Left cardiac atrium (tissue), 4 donors: ENCODE measurements around the gene PLCB1. TPM values are rescaled to one million over a fixed set of nuclear protein-coding genes. Genes with fewer than 3 reads are reported as not detected.
"Not testable (repeated sequence)": the region's sequence is repeated elsewhere in the genome, so short reads cannot be mapped to it uniquely, and the experiment has no call there.

Source experiments
- ATAC-seq, 2 donors: fragments of 200-7000 bp; cut with Tn5 transposase; one replicate each; pipeline ENCODE4 v1.9.1; 2020; ENCODE audit warnings: mild to moderate bottlenecking in 2 of 2, moderate library complexity in 2 of 2
- DNase-seq: peaks from one replicate; pipeline ENCODE4 v3.0.0-alpha.2; 2020
- intact Hi-C, 2 donors: fragments of 100-400 bp; cut with DNase I; formaldehyde crosslinking; loops; one replicate each; pipeline versions ENCODE4 v1.14.1 to v1.15.1; 2022 to 2023
- long read RNA-seq: library from polyadenylated mRNA; unstranded; transcript quantifications from one replicate; pipeline ENCODE4 v2.0.0, GENCODE V29; 2021
- total RNA-seq, 2 donors: library from RNA; stranded (reverse); fragmentation: NEBNext Ultra II Directional; extraction: Animal tissue kit (Norgen Biotek cat#: 25700); gene quantifications; one replicate each; pipeline ENCODE4 v1.2.1, GENCODE V29; 2021
- donor health status: DM: no; HTN: yes; CAD: no.
- donor health status: DM: no; HTN: yes; CAD: no; lungs with severe emphysema.
- donor health status: DM: yes; HTN: yes; CAD: no.
- donor health status: Dilated cardiomyopathy.

PLCB1 gene
- total RNA-seq: 10 to 100 TPM; 25.9 to 27.1 TPM
- long read RNA-seq, partial matches to known transcripts: 5 of 10 reads
- long read RNA-seq, other reads (novel, unspliced or antisense): 4 of 10 reads

DNA sequence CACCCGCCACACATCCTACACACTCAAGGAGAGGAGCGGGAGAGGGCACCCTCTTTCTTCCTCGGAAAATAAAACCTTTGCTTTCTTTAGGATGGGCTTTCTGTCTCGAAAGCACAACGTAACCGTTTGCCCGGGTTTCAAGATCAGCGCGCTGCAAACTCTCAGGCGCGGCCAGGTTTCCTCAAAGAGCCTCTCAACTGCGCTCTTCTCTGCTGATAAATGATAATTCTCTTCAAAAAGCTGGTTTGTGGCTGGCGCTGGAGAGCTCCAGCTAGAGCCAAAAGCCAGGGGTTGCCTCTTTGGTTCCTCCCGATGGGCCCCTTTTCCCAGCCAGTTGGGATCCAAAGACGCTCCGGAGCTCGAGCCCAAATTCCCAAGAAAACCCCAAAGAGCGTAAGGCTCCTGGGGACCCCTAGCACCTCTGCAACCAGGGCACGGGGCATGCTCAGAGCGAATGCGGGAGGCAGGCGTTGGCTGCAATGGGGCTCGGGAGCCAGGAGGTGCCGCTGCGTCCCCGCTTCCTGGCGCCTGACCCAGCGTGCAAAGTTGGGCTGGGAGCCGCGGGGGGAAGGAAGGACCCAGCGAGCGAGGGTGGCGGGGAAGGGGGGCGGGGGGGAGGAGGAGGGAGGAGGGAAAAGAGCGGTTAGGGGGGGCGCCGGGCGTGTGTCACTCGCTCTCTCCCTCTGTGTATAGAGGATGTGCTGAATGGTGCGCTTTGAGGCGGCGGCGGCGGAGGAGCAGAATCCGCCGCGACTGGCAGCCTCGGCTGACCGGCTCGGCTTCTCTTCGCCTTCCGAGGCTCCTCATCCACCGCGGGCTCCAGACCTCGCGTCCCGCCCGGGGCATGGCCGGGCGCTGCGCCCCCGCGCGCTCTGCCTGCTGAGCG is at the start of gene PLCB1:
PLCB1 (plus strand) TSS at position 669 of the 886 bp plus-strand sequence. CDS start 386 bp downstream, outside the sequence.
- intact Hi-C loops: loop anchor here (2.0 to 10.0 kb wide), 7 partner anchors 90 to 589 kb away; no protein-coding TSS in a partner anchor
- DNase-seq (peak; percentile 90), ATAC-seq (peak; percentile 92 to 94)

DNA sequence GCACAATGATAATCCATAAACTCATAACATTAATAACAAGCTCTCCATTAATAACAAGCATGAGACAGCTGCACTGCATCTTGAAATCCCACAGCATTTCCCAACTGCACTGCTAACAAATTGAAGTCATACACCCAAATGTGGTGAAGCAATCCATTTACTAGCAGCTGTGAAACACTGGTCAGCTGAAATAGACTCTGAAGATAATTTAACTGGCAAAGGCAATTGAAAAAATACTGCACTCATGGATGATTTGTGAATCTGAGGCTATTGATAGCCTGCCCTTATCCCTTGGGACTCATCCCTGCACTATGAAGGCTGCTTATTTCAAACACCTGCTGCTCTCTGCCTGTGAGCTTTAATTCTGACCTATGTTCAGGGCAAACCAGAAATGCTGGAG is 49.1 kb upstream of the PLCB1 start:
- DNase-seq: no peak
- ATAC-seq: peak; percentile 82 to 96
- intact Hi-C loops: no loop called here

DNA sequence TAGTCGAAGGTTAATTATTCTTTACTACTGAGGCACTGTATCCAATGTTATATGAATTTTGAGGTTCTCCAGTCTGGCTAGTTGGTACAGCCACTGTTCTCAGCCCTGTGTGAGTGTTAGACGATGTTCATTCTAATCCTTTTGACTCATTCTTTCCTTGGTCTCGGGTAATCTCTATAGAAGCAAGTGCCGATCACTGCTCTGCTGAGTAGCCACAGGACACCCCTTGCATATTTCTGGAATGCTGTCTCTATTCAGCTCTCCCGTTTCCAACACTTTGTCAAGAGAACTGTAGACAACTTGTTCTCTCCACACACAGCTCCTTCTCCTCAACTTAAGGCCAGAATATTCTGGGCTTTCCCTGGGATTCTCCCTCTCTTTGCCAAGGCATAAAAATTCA is 42.4 kb upstream of the PLCB1 start:
- intact Hi-C loops: no loop called here
- ATAC-seq (no peak), DNase-seq (no peak)

DNA sequence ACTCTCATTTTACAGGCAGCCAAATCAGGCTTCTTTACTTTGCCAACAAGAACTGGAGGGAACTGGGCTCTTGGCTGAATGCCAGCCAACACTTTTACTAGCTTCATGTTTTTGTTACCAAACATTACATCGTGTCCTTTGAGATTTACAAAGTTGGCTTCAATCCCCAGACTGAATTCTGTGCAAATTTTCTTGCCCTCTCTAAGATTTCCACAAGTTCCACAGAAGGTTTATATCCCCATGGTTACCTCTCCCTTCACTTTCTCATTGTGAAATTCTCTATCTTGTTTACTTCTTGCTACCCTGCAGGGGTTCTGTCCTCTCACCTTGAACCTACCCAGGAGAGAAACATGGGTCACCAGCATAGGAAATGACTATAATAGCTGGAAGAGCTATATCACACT is 37.6 kb upstream of the PLCB1 start:
- DNase-seq: peak; percentile 75

DNA sequence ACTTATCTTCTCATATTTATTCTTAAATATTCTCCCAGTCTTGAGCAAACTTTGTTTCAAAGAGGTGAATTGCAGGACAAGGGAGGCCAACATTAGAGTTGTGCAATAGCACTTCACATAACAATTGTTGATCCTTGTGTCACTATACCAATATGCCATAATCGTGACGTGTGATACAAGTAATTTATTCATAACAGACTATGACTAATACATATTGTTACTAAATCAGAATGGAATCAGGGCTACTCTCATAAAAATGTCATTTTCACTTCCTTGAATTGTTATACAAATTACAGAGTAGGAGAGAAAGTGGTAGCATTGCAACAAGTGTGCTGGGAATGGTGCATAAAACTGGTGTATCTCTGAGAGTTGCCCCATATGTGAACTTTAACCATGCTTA is 37.2 kb upstream of the PLCB1 start:
- DNase-seq (no peak), ATAC-seq (peak in 1 of 2 donors; percentile 30)
- intact Hi-C loops: no loop called here

More for the DNA sequence above, 37.6 kb upstream of the PLCB1 start:
- intact Hi-C loops: no loop called here
- ATAC-seq: peak; percentile 54 to 84

DNA sequence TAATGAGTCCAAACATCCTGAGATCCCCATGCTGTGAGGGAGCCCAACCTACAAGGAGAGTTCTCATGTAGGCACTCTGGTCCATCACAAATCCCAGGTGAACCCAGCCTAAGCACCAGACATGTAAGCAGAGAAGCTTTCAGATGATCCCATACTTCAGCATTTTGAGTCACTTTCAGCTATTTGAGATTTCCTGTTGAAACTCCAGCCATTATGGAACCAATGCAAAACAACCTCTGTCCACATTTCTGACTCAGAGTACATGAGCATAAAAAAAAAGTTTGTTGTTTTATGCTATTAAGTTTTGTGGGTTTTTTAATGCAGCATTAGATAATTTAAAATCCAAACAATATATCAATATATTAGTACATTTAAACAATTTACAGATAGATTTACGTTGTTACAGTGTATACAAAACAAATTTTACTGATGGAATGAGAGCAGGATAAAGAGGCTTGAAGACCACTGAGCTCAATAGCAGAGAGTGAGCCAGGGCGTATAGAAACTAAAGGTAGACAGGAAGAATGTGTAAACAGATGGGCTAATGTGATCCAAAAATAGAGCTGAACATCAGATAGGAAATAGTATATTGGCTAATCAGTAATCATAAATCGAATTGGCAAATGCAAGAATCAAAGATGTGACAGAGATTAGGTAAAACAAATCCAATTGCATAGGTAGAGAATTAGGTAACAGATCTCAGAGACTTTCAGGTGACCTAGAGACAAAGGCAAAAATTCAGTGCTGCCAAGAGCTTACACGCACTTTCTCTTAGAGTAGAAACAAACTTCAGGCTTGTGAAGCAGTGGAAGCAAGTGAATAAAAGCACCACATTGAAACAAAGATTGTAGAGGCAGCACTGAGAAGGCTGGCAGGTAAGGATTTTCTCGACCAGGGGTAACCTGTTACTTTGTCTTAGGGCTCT is 36.2 kb upstream of the PLCB1 start:
- intact Hi-C loops: no loop called here
- no peak for ATAC-seq
- DNase-seq: no peak

DNA sequence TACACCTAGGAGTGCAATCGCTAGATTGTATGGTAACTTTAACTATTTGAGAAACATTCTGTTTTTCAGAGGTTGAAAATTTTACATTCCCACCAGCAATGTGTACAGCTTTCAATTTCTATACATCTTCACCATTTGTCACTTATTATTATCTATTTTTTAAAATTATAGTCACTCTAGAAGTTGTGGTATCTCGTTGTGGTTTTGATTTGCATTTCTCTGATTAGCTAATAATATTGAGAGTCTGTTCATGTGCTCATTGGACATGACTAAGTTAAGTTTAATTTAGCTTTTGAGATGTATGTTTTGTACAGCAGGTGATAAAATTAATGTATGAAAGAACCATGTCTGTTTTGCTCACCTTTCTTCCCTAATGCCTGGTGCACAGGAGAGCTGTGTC is 34.8 kb upstream of the PLCB1 start:
- DNase-seq (no peak), ATAC-seq (no peak)
- intact Hi-C loops: no loop called here

DNA sequence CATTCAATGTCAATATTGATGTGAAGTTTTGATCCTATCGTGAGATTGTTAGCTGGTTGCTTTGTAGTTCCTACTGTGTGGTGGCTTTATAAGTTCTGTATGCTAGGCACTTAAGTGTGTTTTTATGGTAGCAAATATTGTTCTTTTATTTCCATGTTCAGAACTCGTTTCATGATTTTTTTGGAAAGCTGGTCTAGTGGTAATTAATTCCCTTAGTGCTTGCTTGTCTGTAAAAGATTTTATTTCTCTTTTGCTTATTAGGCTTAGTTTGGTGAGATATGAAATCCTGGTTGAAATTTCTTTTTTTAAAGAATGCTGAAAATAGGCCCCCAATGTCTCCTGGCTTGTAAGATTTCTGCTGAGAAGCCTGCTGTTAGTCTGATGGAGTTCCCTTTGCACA is 27.8 kb upstream of the PLCB1 start:
- DNase-seq (no peak), ATAC-seq (no peak)
- intact Hi-C loops: no loop called here

DNA sequence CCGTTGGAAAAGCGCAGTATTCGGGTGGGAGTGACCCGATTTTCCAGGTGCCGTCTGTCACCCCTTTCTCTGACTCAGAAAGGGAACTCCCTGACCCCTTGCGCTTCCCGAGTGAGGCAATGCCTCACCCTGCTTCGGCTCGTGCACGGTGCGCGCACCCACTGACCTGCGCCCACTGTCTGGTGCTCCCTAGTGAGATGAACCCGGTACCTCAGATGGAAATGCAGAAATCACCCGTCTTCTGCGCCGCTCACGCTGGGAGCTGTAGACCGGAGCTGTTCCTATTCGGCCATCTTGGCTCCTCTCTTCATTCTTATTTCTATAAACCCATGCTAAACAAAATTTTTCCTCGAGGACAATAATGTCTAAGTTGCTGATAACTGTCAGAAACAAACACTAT is 17.5 kb upstream of the PLCB1 start:
- ATAC-seq, DNase-seq, intact Hi-C loops: not testable (repeated sequence)

DNA sequence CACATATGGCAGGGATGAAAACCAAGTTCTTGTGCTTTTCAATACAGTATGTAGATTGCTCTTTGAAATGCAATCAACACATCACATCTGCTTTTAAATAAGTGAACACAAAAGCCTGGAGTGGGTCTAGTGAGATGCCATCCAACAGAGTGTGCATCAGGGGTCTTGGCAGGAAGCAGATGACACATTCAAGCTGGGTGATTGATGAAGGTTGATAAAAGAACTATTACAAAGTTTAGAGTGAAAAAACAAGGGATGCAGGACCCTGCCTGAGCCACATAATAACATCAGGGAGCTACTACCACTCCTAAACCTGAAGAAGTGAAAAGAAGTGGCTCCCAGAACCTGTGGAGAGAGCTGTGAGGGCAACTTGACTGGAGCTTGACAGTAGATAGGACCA is 16.6 kb upstream of the PLCB1 start:
- no peak for DNase-seq
- intact Hi-C loops: no loop called here
- no peak for ATAC-seq

DNA sequence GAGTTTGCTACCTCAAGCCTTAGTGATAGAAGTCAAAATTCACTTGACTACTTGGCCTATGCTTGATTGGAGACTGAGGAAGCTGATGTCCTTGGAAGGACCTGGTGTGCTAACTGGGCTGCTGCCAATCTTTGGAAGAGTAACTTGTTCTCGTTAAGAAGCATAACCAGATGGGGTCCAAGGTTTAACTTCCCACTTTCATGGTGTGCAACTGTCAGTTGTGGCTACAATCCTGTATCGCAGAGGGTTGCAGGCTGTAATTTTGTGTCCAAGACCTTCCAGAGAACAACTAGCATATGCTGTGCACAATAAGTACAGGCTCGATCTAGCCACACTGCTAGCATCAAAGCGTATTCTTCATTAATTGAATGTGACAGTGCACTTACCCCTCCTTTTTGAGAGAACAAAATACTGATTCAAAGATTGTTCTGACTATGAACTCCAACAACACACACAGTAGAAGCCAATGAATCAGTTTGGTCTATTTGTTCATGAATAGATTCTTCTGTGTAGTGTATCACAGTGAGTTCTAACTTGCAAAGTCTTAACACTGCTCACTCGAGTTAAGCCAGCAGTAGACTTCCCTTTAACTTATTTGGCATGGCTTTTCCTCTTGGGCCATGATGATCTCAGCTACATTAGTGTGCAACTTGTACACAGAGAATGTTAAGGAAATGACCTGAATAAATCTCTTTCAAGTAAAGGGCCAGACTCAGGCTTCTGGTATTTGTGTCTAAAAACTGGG is 15.8 kb upstream of the PLCB1 start:
- peak; percentile 91 for ATAC-seq
- no peak for DNase-seq
- intact Hi-C loops: no loop called here

DNA sequence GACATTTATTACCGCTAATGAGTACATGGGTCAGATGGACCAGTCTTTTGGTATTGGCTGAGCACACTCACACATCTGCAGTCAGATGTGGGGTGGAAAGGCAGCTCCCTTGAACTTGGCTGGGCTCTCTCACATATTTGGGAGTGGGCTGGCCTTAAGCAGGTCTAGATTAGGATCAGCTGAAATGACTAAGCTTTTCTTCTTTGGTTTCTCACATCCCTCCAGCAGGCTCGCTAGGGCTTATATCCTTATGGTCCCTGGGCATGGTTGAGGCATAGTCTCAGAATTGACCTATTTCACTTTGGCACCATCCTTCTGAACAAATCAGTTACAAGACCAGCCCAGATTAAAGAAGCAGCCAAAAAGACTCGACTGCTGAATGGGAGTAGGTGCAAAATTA is 14.4 kb upstream of the PLCB1 start:
- intact Hi-C loops: no loop called here
- DNase-seq (no peak), ATAC-seq (peak in 1 of 2 donors; percentile 16)

DNA sequence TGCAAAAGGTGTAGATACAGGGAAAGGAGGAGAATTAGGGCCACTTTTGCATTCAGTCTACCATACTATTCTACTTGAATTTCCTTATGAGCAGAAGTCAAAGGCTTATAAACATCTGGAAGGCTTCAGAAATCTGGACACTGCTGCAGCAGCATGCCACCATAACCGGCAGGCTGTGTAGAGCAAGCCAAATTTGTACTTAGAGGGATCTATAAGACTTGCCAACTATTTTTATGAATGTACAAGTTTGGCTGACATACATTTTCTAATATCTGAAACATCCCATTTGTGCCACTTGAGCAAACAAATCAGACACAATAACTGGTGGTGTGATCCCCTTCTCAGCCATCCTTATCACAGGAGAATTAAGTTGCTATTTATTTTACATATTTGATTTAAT is 14.0 kb upstream of the PLCB1 start:
- DNase-seq: no peak
- ATAC-seq: peak in 1 of 2 donors; percentile 14
- intact Hi-C loops: no loop called here

DNA sequence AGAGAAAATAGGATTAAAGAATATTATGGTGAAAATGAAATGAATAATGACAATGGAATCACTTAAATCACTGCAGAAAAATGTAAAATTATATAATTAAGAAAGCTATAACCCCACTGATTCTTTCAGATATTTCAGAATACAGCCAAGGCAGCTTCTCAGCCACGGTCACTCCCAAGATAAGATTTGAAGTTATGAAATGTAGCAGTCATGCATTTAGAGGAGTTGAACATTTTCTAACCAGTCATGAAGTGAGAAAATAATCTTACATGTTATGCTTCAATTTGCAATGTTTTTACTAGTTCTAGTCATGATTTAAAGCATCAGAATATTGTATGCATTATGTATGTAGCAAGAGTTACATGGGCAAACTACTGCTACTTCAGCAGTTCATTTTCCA is 13.3 kb upstream of the PLCB1 start:
- DNase-seq (no peak), ATAC-seq (peak in 1 of 2 donors; percentile 72)
- intact Hi-C loops: no loop called here

DNA sequence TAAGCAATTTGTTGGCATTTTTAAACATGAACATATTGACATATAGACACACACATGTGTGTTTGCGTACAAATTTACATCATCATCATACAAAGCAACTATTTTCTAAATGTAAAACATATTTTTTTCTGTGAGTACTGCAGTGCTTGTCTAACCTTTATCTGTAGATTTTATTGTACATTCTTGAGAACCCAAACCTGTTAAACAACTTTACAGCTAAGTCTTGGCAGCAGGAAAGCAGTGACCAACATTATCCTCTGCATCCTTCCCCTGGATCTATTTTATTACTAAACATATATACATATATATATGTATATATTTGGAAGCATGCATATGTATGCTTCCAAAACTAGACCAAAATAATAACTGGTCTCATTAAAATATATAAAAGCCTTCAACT is 10.4 kb upstream of the PLCB1 start:
- intact Hi-C loops: loop anchor here in 1 of 2 donors (10.0 kb wide), 1 partner anchor 187 kb away; no protein-coding TSS in a partner anchor
- no peak for ATAC-seq
- no peak for DNase-seq

DNA sequence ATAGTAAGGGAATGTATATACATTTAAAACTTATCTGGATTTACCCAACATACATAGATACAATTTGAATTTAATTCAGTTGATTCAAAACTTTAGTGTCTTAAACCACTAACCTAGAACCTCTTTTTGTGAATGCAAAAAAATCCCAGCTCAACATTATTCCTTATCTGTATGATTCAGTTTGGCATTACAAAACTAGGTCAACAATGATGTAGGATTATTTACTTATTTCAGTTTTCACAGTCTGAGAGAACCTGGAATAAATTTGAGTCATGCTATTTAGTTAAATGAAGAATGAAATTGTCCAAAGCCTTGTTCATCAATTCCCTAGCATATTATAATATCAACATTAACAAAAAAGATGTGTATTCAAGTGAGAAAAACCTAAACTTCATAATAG is 7.4 kb upstream of the PLCB1 start:
- intact Hi-C loops: loop anchor here in 1 of 2 donors (10.0 kb wide), 1 partner anchor 190 kb away; no protein-coding TSS in a partner anchor
- ATAC-seq: peak in 1 of 2 donors; percentile 36
- no peak for DNase-seq

DNA sequence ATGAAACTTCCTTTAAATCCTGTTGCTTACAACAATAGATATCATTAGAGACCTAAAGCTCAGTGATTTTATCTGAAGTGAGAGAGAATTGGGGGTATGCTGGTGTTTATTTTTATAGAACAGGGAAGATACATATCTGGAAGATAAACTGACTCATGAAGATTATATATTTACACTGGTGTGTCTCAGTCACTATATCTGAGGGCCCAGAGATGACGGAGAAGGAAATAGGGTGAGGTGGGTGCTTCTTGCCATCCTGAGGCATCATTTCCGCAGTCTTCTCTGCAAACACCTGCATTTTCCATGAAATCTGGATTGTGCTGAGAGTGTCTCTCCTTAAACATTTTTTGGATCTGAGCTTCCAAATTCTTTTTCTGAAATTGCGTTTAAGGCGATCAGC is 5.9 kb upstream of the PLCB1 start:
- no peak for ATAC-seq
- no peak for DNase-seq
- intact Hi-C loops: loop anchor here in 1 of 2 donors (10.0 kb wide), 1 partner anchor 191 kb away; no protein-coding TSS in a partner anchor

DNA sequence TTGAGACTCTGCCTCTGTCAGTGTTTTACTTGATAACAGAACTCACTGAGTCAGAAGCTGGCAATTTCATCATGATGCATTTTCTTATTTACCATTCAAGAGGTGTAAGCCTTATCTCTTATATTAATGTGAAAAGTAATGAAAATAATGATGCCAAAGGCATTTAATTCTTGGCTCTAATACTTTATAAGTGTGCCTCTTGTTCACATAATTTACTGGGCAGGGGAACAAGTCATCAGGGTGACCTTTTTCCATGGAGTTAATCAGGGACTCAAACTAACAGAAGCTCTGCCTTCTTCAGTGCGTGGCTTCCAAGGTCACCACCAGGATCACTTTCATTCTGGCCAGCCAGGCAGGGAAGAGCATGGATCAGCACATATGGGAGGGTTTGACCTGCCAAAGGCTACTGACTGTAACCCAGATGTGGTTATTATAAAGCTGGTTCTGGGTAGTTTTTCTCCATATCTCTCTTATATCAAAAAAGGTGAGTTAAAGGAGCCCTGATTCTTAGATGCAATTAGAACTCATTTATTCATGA is 5.2 kb upstream of the PLCB1 start:
- DNase-seq: no peak
- intact Hi-C loops: loop anchor here in 1 of 2 donors (10.0 kb wide), 1 partner anchor 192 kb away; no protein-coding TSS in a partner anchor
- ATAC-seq: peak in 1 of 2 donors; percentile 39
